ENCODE data around the gene KRT222.

Gene KRT222

DNA sequence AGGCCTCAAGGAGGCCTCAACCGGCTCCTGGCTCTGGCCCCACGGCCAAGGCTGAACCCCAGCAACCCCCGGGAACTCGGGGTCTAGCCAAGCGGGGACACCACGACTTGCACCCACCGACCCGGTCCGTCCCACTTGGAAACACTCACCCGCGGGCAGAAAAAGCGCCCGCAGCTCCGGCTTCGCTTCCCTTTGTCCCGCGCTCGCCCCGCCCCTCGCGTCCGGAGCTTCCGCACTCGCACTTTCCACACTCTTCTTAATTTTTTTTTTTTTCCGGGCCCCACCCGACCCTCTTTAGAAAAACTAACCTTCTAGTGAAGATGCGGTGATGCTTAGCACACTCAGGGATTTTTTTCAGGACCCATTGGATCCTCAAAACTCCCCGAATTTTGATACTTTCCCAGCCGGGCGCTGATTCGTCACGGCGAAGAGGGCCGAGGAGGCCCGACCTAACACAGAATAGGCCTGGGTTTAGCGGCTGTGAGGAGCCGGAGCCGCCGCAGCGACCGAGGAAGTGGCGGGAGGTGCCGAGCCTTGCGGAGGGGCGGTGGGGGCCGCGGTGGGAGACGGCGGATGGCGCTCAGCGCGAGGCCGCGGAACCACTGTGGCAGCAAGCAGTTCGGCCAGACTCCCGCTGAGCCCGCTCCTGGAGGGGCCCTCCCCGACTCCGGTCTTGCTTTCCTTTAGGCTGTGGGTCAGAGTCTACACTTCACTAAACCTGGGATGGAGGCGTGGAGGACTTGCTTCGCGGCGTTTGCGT, 17.2 kb downstream of the KRT222 start, which contains the start of gene SMARCE1:
TSS of gene SMARCE1 (minus strand) at position 195 of the 760 bp plus-strand sequence. CDS start 2,016 bp downstream, outside the sequence.
- TF ChIP-seq, protein P1, sequence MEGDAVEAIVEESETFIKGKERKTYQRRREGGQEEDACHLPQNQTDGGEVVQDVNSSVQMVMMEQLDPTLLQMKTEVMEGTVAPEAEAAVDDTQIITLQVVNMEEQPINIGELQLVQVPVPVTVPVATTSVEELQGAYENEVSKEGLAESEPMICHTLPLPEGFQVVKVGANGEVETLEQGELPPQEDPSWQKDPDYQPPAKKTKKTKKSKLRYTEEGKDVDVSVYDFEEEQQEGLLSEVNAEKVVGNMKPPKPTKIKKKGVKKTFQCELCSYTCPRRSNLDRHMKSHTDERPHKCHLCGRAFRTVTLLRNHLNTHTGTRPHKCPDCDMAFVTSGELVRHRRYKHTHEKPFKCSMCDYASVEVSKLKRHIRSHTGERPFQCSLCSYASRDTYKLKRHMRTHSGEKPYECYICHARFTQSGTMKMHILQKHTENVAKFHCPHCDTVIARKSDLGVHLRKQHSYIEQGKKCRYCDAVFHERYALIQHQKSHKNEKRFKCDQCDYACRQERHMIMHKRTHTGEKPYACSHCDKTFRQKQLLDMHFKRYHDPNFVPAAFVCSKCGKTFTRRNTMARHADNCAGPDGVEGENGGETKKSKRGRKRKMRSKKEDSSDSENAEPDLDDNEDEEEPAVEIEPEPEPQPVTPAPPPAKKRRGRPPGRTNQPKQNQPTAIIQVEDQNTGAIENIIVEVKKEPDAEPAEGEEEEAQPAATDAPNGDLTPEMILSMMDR (IDR thresholded peaks at IDR 0.05; ENCODE audit: low read depth, low read length) = no peak

DNA sequence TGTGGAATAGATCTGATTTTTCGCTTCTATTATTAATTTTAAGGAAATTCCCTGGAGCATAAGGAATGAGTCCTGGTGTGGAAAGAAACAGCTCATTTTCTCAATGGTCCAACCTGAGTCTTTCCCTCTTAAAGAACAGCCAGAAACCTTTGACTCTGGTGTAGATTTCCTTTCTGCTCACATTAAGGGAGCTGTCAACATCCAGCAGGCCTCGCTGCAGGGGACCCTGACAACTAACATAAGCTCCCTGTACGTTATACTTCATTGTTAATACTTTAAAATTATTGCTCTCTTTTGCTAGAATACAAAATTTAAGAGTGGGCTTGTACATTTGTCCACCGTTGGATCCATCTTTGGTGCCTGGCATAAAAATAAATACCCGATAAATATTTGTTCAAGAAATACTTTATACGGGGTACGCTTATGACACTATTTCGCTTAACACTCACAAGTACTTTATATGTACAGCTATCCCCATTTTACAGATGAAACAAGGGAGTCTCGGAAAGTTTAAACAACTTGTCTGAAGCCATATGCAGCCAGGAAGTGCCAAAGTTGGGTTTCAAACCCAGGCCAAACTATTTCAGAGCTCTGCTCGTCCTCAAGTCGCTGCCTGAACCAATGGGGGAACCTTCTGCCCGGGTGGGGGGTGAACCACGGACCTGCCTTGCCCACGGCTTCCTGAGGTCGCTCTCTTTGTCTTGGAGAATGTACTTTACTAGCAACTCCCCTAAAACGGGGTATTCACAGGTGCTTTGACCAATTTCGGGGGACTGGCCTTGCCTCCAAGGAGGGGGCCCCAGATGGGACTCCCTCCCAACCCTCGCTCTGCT, 18.0 kb downstream of the KRT222 start:
- TF ChIP-seq, protein P1 (IDR thresholded peaks at IDR 0.05; ENCODE audit: low read depth, low read length) = no peak
- DNase-seq (ENCODE audit: low read depth in 2 of 2) = peak; percentile 17 to 63
- peak overlapping the region; percentile 84 to 88 for H3K4me3 ChIP-seq (replicated peaks in 1 of 2; ENCODE audit: low read depth in 2 of 2, low read length in 2 of 2)

More for the DNA sequence above, 17.2 kb downstream of the KRT222 start, which contains the start of gene SMARCE1:
- peak within 1 kb of the TSS; percentile 84 to 88 for H3K4me3 ChIP-seq (replicated peaks in 1 of 2; ENCODE audit: low read depth in 2 of 2, low read length in 2 of 2)
- DNase-seq (ENCODE audit: low read depth in 2 of 2) = peak; percentile 84 to 86

DNA sequence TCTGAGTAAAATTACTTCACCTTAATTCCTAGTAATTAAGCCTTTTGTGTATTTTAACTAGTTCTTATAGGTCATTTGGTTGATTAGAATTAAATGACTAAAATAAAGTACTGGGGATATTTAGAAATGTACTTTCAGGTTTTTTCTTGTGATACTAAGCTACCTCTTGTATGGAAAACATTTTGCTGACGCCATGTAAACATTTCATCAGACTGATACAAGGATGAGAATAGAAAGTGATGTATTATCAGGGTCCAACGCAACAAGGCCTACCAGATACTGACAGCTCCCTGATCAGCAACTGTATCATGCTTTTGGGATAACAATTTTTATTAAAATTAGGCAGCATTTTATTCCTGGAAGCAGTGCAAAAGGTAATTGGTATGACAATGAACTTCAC, 19.0 kb downstream of the KRT222 start:
- no peak for DNase-seq (ENCODE audit: low read depth in 2 of 2)
- no peak overlapping the region for H3K4me3 ChIP-seq (replicated peaks in 1 of 2; ENCODE audit: low read depth in 2 of 2, low read length in 2 of 2)
- TF ChIP-seq, protein P1 (IDR thresholded peaks at IDR 0.05; ENCODE audit: low read depth, low read length) = no peak

DNA sequence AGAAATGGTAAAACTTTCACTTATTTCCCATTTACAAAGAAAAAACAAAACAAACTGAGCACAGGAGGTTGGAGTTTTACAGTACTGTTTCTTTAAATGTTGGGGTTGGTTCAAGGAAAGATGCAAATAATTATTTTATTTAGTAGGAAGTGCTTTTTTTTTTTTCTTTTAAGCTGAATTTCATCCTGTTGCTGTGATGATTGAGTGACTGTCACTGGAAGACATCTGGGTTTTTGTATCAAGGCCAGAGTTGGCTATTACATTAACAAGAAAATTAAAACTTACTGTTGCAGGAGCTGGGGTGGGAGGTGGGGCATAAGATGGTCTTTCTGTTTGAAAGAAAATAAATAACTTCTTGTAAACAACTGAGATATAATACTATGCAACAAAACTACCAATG, 19.7 kb downstream of the KRT222 start:
- no peak overlapping the region for H3K4me3 ChIP-seq (replicated peaks in 1 of 2; ENCODE audit: low read depth in 2 of 2, low read length in 2 of 2)
- TF ChIP-seq, protein P1 (IDR thresholded peaks at IDR 0.05; ENCODE audit: low read depth, low read length) = no peak
- no peak for DNase-seq (ENCODE audit: low read depth in 2 of 2)

DNA sequence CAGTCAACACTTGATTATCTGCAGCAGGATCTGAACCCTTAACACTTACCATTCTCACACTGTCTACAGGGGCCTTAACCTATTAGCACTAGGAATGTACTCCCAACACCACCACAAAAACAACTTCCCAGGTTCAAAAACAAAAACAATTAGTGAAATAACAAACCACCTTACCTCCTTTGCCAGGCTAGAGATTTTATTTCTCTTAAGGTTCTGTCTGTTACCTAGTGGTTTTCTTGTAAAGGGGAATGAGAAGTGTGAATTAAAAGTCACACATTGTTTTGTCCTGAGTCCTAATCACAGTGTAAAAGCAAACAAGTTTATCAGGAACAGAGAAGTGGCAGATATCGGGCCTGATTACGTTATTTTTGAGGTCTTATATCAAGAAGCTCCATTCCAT, 27.0 kb downstream of the KRT222 start:
- no peak overlapping the region for H3K4me3 ChIP-seq (replicated peaks in 1 of 2; ENCODE audit: low read depth in 2 of 2, low read length in 2 of 2)
- DNase-seq (ENCODE audit: low read depth in 2 of 2) = no peak
- TF ChIP-seq, protein P1 (IDR thresholded peaks at IDR 0.05; ENCODE audit: low read depth, low read length) = no peak

DNA sequence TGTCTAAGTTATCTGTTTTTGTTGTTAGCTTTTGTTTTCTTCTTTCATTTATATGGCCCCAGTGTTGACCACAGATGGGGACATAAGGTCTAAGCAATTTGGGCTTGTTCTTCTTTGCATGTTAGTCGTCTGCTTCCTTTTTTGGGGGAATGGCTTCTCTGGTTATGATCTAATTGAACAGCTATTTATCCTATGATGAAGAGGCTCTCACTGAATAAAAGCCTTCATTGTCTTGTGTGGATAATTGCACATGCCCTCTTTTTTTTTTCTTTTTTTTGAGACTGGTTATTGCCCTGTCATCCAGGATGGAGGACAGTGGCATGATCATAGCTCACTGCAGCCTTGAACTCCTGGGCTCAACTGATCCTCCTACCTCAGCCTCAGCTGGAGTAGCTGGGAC, 31.1 kb downstream of the KRT222 start:
- no peak for DNase-seq (ENCODE audit: low read depth in 2 of 2)
- H3K4me3 ChIP-seq (replicated peaks in 1 of 2; ENCODE audit: low read depth in 2 of 2, low read length in 2 of 2) = no peak overlapping the region
- TF ChIP-seq, protein P1 (IDR thresholded peaks at IDR 0.05; ENCODE audit: low read depth, low read length) = no peak
